Measurements from ENCODE around the gene S100A8.
A peak's percentile ranks its signal among the peaks of the same experiment; 100 is the strongest.
"Not testable (repeated sequence)": the region's sequence is repeated elsewhere in the genome, so short reads cannot be mapped to it uniquely, and the experiment has no call there.

The S100A8 gene

GRCh38 chr1:153390938-153391710 lies at the start of gene S100A8:
S100A8 (minus strand) TSS chr1:153391073; CDS start chr1:153390535, 538 bp downstream.
- no peak for DNase-seq (ENCODE audit: low read depth in 1 of 2, low spot score in 1 of 2)

- DNase-seq (ENCODE audit: low read depth in 1 of 2, low spot score in 1 of 2): no peak
Observed at GRCh38 chr1:153439273-153439672, 48.4 kb upstream of the S100A8 start.

GRCh38 chr1:153438599-153438998 lies 47.7 kb upstream of the S100A8 start:
- DNase-seq (ENCODE audit: low read depth in 1 of 2, low spot score in 1 of 2): no peak

GRCh38 chr1:153437236-153437635 lies 46.4 kb upstream of the S100A8 start:
- no peak for DNase-seq (ENCODE audit: low read depth in 1 of 2, low spot score in 1 of 2)

- no peak for DNase-seq (ENCODE audit: low read depth in 1 of 2, low spot score in 1 of 2)
Observed at GRCh38 chr1:153434746-153435455, 44.0 kb upstream of the S100A8 start.

- no peak for DNase-seq (ENCODE audit: low read depth in 1 of 2, low spot score in 1 of 2)
Observed at GRCh38 chr1:153432874-153433681, 42.2 kb upstream of the S100A8 start.

GRCh38 chr1:153431928-153432327 lies 41.1 kb upstream of the S100A8 start:
- DNase-seq (ENCODE audit: low read depth in 1 of 2, low spot score in 1 of 2): no peak

GRCh38 chr1:153431427-153431826 lies 40.6 kb upstream of the S100A8 start:
- DNase-seq (ENCODE audit: low read depth in 1 of 2, low spot score in 1 of 2): no peak

GRCh38 chr1:153431002-153431401 lies 40.1 kb upstream of the S100A8 start:
- DNase-seq (ENCODE audit: low read depth in 1 of 2, low spot score in 1 of 2): no peak

GRCh38 chr1:153430561-153430960 lies 39.7 kb upstream of the S100A8 start:
- no peak for DNase-seq (ENCODE audit: low read depth in 1 of 2, low spot score in 1 of 2)

GRCh38 chr1:153430166-153430553 lies 39.3 kb upstream of the S100A8 start:
- no peak for DNase-seq (ENCODE audit: low read depth in 1 of 2, low spot score in 1 of 2)

GRCh38 chr1:153429266-153430165 lies 38.6 kb upstream of the S100A8 start:
- no peak for DNase-seq (ENCODE audit: low read depth in 1 of 2, low spot score in 1 of 2)

- DNase-seq (ENCODE audit: low read depth in 1 of 2, low spot score in 1 of 2): no peak
Observed at GRCh38 chr1:153428791-153429190, 37.9 kb upstream of the S100A8 start.

GRCh38 chr1:153428073-153428638 lies 37.3 kb upstream of the S100A8 start:
- DNase-seq (ENCODE audit: low read depth in 1 of 2, low spot score in 1 of 2): no peak

- DNase-seq (ENCODE audit: low read depth in 1 of 2, low spot score in 1 of 2): no peak
Observed at GRCh38 chr1:153426809-153427208, 35.9 kb upstream of the S100A8 start.

- DNase-seq (ENCODE audit: low read depth in 1 of 2, low spot score in 1 of 2): peak; percentile 15 to 51
Observed at GRCh38 chr1:153422450-153423068, 31.7 kb upstream of the S100A8 start.

- no peak for DNase-seq (ENCODE audit: low read depth in 1 of 2, low spot score in 1 of 2)
Observed at GRCh38 chr1:153420306-153420705, 29.4 kb upstream of the S100A8 start.

GRCh38 chr1:153419436-153419793 lies 28.5 kb upstream of the S100A8 start:
- not testable (repeated sequence) for DNase-seq (ENCODE audit: low read depth in 1 of 2, low spot score in 1 of 2)

- not testable (repeated sequence) for DNase-seq (ENCODE audit: low read depth in 1 of 2, low spot score in 1 of 2)
Observed at GRCh38 chr1:153418758-153419435, 28.0 kb upstream of the S100A8 start.
